ENCODE data around the gene ZNF195. TPM values are rescaled to one million over a fixed set of nuclear protein-coding genes. Genes with fewer than 3 reads are reported as not detected.
"Not testable (repeated sequence)": the region's sequence is repeated elsewhere in the genome, so short reads cannot be mapped to it uniquely, and the experiment has no call there.

ZNF195 gene
- total RNA-seq = 29.7 and 34.5 TPM in 2 replicates

DNA sequence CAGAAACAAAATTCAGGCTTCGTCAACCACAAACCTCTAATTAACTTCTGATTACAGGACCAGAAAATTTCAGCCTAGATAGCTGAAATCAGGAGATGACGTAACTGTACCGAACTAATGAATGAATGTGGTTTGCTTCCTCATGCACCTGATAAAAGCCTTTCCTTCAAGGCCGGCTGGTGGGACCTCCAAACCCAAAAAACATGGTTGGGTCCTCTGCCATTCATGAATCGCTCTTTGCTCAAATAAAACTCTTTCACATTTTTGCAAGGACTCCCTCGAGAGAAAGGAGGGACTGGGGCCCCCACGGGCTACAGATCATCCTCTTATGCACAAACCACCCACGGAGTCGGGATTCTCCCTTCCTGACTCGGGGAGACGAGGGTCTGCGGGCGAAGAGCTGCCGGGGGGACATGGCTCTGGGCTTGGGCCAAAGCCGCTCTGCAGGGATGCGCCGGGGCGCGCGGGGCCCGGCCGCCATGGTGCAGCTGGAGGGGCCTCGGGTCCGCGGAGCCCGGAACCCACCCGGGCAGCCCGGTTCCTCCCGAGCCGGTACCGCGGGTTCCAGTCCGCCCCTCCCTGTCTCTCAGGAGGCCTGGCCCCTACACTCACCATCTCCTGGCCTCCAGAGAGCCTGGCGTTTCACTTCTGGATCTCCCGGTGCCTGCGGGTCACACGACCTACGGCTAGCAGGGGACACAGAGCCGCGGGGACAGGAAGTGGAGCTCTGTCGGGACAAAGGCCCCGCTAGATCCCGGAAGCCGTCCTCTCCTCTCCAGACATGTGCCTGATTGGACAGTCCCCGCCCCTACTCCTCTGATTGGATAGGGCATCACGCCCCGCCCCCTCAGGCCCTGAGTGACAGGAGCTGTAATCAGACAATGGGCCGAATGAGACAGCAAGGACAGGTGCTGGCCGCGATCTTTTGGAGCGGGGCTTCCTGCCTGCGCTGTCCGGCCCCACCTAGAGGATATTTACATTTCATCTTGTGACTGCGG is at the start of gene ZNF195:
Gene ZNF195, minus strand, starts transcription at position 721 of the 998 bp plus-strand sequence. Its CDS starts 106 bp downstream, at position 615.
- intact Hi-C loops (cut with micrococcal nuclease) = loop anchor here (1.0 kb wide), 1 partner anchor 44 kb away; no protein-coding TSS in a partner anchor

DNA sequence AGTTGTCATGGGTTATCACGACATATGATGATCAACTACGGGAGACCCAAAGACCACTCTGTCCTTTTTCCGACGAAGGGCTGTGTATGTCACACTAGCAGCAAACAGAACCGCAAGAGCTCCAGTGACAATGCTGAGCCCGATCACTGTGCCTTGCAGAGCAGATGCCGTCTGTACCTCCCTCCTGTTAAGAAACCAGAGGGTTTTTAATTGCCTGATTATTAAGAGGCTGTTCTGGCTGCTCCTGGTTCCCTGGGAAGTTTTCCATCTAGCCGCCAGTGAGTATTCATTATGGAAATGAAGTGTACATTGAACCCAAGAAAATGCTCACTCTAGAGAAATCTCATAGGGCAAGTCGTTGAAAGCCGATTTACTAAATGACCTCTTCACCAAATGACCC is 49.1 kb upstream of the ZNF195 start:
- intact Hi-C loops (cut with micrococcal nuclease) = not testable (repeated sequence)

DNA sequence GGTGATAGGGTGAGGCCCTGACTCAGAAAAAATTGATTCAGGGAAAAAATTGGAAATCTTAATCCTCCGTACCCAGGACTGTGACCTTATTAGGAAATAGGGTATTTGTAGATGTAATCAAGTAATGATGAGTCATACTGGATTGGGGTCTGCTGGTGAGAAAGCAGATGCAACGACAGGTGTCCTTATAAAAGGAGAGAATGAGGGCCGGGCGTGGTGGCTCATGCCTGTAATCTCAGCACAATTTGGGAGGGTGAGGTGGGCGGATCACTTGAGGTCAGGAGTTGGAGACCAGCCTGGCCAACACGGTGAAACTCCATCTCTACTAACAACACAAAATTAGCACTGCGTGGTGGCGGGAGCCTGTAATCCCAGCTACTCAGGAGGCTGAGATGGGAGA is 47.6 kb upstream of the ZNF195 start:
- intact Hi-C loops (cut with micrococcal nuclease) = not testable (repeated sequence)

DNA sequence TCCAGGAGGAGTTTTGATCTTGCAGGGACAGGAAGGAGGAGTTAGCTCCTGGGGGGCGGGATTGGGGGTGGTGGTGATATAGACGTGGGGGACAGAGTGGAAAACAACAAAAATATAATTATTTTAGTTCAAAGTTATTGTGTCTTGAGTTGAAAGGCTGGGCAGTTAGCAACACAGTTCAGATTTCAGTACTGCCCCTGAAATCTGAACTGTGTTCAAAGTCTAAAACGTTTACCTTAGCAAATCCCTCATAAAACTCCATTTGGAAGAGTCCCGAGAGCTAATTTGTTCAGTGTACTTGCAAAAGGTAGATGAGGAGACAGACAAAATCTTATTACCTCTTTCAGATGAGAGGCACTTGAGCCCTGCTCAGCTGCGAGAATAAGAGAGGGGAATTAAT is 45.0 kb upstream of the ZNF195 start:
- intact Hi-C loops (cut with micrococcal nuclease) = loop anchor here (5.0 kb wide), 1 partner anchor 367 kb away; the partner anchor contains the start of gene CARS1

DNA sequence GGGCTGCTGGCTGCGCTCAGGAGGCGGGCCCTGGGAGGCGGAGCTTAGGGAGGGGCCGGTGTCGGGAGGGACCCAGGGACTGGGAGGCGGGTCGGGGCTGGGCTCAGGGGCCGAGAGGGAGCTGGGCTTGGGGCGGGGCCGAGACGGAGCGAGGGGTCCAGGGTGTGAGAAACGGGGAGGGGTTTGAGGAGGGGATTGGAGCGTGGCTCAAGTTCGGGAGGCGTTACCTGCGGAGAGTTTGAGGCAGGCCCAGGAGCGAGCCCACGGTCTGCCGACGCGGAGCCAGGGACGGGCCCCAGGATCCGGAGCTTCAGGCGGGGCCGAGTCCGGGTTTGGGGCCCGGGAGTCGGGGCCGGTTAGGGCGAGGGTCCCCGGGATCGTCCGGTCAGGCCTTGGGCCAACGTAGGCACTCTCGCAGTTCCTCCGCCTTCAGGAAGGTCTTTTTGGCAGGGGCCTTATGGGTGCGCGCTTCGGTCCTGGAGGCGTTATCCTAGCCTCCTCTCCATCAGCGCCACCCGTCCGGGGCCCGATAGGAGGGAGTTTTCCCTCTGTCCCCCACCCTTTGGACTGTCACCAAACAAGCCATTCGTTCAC is 44.3 kb upstream of the ZNF195 start:
- intact Hi-C loops (cut with micrococcal nuclease) = loop anchor here (5.0 kb wide), 1 partner anchor 366 kb away; the partner anchor contains the start of gene CARS1

DNA sequence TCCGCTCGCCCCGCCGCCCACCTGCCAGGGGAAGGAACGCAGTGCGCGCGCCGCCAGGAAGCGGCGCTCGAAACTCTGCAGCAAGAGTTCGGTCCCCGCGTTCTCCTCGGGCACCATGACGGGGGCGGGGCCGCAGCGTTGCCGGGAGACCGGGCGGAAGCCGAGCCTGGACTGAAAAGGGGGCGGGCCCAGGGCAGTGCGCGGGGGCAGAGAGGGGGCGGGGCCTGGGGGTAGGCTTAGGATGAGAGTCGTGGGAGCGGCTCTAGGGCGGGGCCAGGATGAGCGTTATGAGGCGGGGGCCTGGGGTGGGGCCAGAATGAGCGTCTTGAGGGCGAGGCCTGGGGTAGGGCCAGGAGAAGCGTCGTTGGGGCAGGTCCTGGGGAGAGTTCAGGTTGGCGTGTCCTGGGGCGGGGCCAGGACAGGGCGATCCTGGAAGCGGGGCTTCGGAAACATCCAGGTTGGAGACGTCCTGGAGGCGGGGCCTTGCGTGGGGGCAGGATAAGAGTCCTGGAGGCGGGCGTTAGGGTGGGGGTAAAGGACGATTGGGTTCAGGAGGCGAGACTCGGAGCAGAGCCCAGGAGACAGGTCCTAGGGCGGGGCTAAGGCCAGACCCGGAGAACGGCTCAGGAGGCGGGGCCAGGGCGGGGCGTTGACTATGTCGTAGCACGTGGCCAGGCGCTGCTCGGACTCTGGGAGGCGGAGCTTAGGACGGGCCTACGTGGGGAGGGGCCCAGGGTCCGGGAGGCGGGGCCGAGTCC is 43.6 kb upstream of the ZNF195 start:
- intact Hi-C loops (cut with micrococcal nuclease) = loop anchor here (1.0 to 5.0 kb wide), 2 partner anchors 43 to 365 kb away; partner anchors contain the start of genes CARS1 and ZNF195

DNA sequence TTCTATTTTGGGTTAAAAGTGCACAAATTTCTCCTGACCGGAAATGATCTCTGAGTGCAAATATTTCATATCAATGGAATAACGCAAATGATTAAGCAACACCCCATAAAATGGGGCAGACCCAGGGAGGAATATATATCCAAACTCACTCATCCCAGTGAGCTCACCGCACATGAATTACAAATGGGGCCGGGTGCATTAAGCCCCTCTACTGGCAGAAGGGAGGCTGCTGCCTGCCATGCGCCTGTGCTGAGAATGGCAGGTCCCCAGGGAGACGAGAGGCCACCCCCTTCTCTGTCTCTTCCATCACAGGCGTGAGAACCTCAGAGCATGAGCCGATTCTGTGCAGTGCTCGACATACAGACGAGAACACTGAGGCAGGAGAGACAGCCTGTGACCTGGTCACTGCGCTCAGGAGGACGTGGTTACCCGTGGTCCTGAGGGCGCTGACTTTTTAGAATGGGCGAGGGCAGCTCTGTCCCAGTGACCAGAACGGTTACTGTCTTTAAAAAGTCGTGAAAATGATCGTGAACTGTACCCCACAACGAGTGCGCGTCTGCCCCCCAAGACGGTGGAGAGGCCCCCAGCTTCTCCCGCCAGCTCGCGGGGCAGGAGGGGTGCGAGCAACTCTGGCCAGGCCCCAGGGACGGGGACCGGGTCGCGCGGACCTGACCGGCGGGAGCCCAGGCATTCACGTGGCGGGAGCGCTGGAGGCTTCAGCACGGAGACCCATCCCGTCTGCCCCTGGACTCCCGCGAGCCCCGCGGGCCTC is 42.8 kb upstream of the ZNF195 start:
- intact Hi-C loops (cut with micrococcal nuclease) = loop anchor here (1.0 to 5.0 kb wide), 2 partner anchors 42 to 364 kb away; partner anchors contain the start of genes CARS1 and ZNF195

DNA sequence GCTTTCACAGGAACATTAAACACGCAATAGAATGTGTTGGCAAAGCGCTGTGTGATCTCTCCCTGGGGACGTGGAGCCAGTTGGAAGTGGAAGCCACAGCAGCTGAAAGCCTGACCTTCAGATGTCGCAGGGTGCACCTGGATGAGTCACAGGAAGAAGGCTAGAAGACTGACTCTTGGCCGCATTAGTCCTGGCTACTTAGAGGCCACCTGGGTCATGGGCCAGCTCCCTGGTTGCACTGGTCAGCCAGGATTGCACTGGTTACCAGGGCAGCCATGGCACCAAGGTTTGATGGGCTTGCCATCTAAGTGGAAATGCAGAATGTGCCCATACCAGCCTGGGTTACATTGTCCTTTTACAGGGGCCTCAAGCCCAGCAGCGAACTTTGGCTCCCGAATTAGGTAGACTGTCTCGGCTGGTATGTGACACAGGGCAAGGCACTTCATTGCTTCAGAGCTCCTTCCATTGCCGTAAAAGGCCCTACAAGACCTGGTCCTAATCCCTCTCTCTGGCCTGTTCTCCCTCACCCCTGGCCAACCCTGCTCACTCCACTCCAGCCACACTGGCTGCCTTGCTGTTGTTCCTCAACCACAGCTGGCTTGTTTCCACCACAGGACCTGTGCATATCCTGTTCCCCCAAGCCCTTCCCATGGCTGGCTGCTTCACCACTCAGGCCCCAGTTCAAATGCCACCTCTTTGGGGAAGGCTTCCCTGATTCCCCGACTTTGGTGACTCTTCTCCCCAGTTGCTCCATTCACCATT is 41.5 kb upstream of the ZNF195 start:
- intact Hi-C loops (cut with micrococcal nuclease) = loop anchor here (5.0 kb wide), 1 partner anchor 363 kb away; the partner anchor contains the start of gene CARS1

DNA sequence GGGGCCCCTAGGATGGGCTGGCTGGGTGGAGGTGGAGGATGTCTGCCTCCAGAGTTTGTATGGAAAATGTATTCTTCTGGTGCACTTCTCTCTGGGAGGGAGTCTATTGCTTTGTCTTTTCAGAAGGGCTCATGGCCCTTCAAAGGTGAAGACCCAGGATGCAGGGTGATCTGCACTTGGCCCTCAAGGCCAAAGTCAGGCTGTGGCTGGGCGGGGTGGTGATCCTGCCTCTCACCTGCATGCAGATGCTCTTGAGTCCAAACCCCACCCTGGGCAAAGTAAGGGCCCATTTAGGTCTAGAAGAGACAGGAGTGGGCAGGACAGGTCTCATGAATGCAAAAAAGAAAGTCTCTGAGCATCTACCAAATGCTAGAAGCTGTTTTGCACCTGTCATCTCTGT is 40.5 kb upstream of the ZNF195 start:
- intact Hi-C loops (cut with micrococcal nuclease) = loop anchor here (10.0 kb wide), 1 partner anchor 305 kb away; no protein-coding TSS in a partner anchor

DNA sequence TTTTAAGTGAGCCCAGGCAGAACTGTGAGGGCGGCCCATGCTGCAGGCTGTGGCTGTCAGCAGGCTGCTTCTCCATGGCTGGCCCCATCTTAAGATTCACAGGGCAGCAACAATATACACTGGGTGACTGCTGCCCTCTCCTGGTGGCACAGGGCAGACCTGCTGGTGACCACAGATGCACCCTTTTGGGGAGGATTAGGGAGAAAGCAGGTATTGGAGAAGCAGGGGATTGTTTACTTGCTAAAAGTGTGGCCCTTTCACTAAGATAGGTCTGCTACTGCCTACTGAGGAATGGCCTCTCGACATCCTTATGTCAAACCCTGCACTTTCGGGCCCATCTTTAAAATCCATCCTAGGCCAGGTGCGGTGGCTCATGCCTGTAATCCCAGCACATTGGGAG is 38.1 kb upstream of the ZNF195 start:
- intact Hi-C loops (cut with micrococcal nuclease) = loop anchor here (10.0 kb wide), 1 partner anchor 302 kb away; no protein-coding TSS in a partner anchor

DNA sequence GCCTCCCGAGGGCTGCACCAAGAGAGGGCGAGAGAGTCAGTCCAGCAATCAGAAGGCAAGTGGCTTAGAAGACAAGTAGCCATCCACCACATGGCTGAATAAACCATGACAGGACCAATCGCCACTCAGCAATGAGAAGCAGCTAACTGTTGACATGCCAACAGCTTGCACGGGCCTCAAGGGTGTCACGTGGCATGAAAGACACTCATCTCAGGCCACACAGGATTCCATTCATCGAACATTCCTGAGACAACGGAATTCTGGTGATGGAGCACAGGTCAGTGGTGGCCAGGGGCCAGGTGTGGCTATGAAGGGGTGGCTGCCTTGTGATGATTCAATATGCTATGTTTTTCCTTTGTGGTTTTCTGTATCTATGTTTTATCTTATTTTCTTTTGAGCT is 36.4 kb upstream of the ZNF195 start:
- intact Hi-C loops (cut with micrococcal nuclease) = loop anchor here (10.0 kb wide), 1 partner anchor 300 kb away; no protein-coding TSS in a partner anchor

DNA sequence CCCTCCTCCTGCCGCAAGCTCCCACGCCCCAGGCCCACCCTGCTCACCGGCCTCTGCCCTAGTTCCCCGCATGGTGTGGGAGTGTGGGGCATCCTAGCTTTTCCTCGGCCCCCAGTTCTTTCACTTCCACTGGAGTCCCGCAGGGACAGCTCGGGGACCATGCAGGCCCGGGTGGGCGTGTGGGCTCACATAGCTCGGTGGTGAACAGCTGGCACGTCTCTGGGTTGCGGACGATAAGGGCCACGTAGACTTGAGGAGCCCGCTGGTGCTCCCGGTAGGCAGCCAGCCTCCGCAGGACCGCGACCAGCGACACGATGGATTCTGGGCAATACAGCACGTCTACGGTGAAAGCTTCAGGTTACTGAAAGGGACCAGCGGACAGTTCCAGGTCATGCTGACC is 34.7 kb upstream of the ZNF195 start:
- intact Hi-C loops (cut with micrococcal nuclease) = loop anchor here (10.0 kb wide), 1 partner anchor 299 kb away; no protein-coding TSS in a partner anchor

DNA sequence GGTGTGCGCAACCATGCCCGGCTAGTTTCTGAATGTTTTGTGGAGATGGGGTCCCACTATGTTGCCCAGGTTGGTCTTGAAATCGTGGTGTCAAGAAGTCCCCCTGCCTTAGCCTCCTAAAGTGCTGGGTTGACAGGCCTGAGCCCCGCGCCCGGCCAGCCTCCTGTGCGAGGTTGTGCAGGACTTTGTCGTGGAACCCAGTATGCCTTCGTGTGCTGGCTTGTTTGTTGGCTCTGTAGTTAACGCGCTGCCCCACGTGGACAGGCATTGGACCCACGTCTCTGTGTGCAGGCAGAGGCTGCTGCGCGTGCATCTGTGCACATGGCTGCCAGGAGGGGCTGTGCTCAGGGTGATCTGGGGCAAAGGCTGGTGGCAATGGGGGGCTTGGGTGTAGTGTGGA is 33.9 kb upstream of the ZNF195 start:
- intact Hi-C loops (cut with micrococcal nuclease) = loop anchor here (10.0 kb wide), 1 partner anchor 298 kb away; no protein-coding TSS in a partner anchor

DNA sequence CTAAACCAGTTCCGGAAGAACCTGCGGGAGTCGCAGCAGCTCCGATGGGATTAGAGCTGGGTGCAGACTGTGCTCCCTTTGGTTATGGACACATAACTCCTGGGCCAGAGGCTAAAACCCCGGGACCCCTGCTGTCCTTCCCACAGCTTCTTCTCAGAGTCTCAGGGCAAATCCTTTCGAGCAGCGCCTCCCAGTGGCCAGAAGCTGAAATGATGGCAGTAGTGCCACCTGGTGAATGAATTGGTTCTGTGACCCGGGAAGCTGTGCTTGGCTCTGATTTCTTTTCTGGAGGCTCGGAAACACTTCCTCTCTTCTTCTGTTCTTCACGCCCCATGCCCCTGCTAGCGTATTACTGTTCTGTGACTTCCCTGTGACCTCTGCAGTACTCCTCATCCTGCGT is 29.8 kb upstream of the ZNF195 start:
- intact Hi-C loops (cut with micrococcal nuclease) = loop anchor here (10.0 kb wide), 1 partner anchor 64 kb away; no protein-coding TSS in a partner anchor

DNA sequence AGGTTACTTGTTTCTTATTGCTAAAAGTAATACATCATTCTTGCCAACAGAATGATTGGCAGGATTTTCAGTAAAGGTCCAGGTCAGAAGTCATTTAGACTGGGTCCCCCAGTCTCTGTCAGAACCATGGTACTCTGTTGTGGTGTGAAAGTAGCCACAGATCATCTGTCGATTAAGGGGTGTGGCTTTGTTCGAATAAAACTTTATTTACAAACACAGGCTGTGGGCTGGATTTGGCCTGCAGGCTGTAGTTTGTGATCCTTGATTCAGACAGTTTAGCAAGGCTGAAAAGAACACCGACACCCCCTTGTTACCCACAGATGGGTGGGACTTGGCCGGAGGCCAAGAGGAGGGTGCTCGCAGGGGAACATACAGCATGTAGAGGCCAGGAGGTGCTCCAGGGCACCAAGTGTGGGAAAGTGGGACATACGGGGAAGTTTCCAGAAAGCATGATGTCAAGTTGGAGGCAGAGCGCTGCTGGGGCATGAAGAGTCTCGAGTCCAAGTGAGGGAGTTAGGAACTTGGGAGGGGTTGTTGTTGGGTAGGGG is 29.2 kb upstream of the ZNF195 start:
- intact Hi-C loops (cut with micrococcal nuclease) = loop anchor here (10.0 kb wide), 1 partner anchor 63 kb away; no protein-coding TSS in a partner anchor

DNA sequence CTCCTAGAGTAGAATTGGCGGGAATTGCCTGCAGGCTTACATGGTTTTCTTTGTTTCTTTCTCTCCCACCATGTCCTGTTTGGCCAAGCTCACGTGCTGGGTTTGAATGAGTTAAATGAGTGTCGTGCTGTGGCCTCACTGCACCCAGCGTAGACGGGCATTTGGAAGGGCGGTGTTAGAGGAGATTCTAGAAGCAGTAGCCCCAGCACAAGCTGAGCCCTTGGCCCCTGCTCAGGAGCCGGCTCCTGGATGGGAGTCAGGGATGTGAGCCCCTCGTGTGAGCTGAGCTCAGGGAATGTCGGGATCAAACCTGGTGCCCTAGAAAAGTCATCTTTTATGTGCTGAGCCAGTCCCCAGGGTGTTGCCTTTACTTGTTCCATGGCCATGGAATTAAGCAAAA is 28.0 kb upstream of the ZNF195 start:
- intact Hi-C loops (cut with micrococcal nuclease) = loop anchor here (10.0 kb wide), 1 partner anchor 62 kb away; no protein-coding TSS in a partner anchor

DNA sequence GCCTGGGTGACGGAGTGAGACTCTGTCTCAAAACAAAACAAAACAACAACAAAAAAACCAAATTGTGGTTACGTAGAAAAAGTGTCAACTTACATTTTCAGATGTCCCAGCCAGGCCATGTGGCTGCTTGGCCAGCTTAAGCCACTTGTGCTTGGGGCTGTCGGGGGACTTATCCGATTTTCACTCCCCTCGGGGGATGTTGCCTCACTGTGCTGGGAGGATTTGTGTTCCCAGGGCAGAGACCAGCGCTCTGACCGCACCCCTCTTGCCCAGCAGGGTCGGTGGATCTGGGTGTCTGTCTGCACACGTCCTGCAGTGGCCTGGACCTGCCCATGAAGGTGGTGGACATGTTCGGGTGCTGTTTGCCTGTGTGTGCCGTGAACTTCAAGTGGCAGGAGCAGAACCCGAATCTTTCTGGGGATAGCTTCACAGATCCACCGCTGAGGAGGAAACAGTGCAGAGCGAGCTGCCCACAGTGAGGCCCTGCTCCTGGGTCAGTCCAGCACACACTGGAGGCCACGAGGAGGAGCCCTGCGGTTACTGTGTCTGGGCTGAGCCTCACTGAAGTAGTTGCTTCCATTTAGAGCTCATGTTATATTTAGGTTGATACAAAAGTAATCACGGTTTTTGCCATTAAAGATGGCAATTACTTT is 27.4 kb upstream of the ZNF195 start:
- intact Hi-C loops (cut with micrococcal nuclease) = loop anchor here (10.0 kb wide), 1 partner anchor 62 kb away; no protein-coding TSS in a partner anchor
